Measurements from ENCODE around the gene GLT8D2. TPM values are rescaled to one million over a fixed set of nuclear protein-coding genes. Genes with fewer than 3 reads are reported as not detected.

The GLT8D2 gene
- total and polyA plus RNA-seq, 2 experiments from 2014 or later, result 24.8 to 29.2 TPM

- DNase-seq (ENCODE audit: low spot score), result peak; percentile 99
- Histone ChIP-seq H3K9me3 (ENCODE audit: low read depth) (no peaks in the 10 kb centered on the region), H3K4me1 (ENCODE audit: insufficient read depth) (peaks cover 28% of the 10 kb centered on the region), H3K79me2 (peaks cover 70% of the 10 kb centered on the region), H3K27ac (peak within 1 kb of the TSS; percentile 97), H3K36me3 (replicated peaks; ENCODE audit: insufficient read depth, low read depth) (no peaks in the 10 kb centered on the region), H3K4me3 (peak within 1 kb of the TSS; percentile 60), H3K4me2 (peak within 1 kb of the TSS; percentile 85), H2AFZ (peak within 1 kb of the TSS; percentile 72), H3K27me3 (no peaks in the 10 kb centered on the region), H3K9me2 (replicated peaks; ENCODE audit: insufficient read depth) (no peaks in the 10 kb centered on the region), H4K20me1 (ENCODE audit: insufficient read depth, poor library complexity, severe bottlenecking) (peaks cover 19% of the 10 kb centered on the region)
- TF ChIP-seq CTCF (IDR thresholded peaks at IDR 0.05; ENCODE audit: poor library complexity) (peak; percentile 28), EZH2phosphoT487 (IDR thresholded peaks at IDR 0.05; ENCODE audit: low read depth, severe bottlenecking, unreplicated experiment) (no peak), EZH2 (IDR thresholded peaks at IDR 0.05; ENCODE audit: borderline replicate concordance) (no peak)
- WGBS (ENCODE audit: low lambda C conversion rate, missing lambda C conversion rate), result 1% methylated on average over 60 of the region's 64 CpGs
These were observed 84.1 kb downstream of the GLT8D2 start, which contains the start of gene TDG for GRCh38 chr12:103965590-103966504. Gene TDG, plus strand, starts transcription at chr12:103965872. Its CDS starts 166 bp downstream, at chr12:103966038.

GRCh38 chr12:103965255-103965589 is 84.8 kb downstream of the GLT8D2 start:
- Histone ChIP-seq H3K9me2 (replicated peaks; ENCODE audit: insufficient read depth) (no peaks in the 10 kb centered on the region), H4K20me1 (ENCODE audit: insufficient read depth, poor library complexity, severe bottlenecking) (peaks cover 13% of the 10 kb centered on the region), H3K4me3 (peak overlapping the region; percentile 50), H3K4me2 (peak overlapping the region; percentile 84), H3K9me3 (ENCODE audit: low read depth) (no peaks in the 10 kb centered on the region), H3K36me3 (replicated peaks; ENCODE audit: insufficient read depth, low read depth) (no peaks in the 10 kb centered on the region), H3K79me2 (peaks cover 64% of the 10 kb centered on the region), H2AFZ (peak overlapping the region; percentile 43), H3K4me1 (ENCODE audit: insufficient read depth) (peaks cover 28% of the 10 kb centered on the region), H3K27ac (peak overlapping the region; percentile 89), H3K27me3 (no peaks in the 10 kb centered on the region)
- TF ChIP-seq CTCF (IDR thresholded peaks at IDR 0.05; ENCODE audit: poor library complexity) (no peak), EZH2 (IDR thresholded peaks at IDR 0.05; ENCODE audit: borderline replicate concordance) (no peak), EZH2phosphoT487 (IDR thresholded peaks at IDR 0.05; ENCODE audit: low read depth, severe bottlenecking, unreplicated experiment) (no peak)
- 3% methylated on average over 11 of the region's 11 CpGs for WGBS (ENCODE audit: low lambda C conversion rate, missing lambda C conversion rate)
- DNase-seq (ENCODE audit: low spot score), result no peak

GRCh38 chr12:103964805-103965204 is 85.2 kb downstream of the GLT8D2 start:
- Histone ChIP-seq H3K27me3 (no peaks in the 10 kb centered on the region), H3K79me2 (peaks cover 60% of the 10 kb centered on the region), H2AFZ (peak overlapping the region; percentile 43), H4K20me1 (ENCODE audit: insufficient read depth, poor library complexity, severe bottlenecking) (peaks cover 9% of the 10 kb centered on the region), H3K9me3 (ENCODE audit: low read depth) (no peaks in the 10 kb centered on the region), H3K4me3 (peak overlapping the region; percentile 50), H3K9me2 (replicated peaks; ENCODE audit: insufficient read depth) (no peaks in the 10 kb centered on the region), H3K4me1 (ENCODE audit: insufficient read depth) (peaks cover 28% of the 10 kb centered on the region), H3K4me2 (peak overlapping the region; percentile 84), H3K27ac (peak overlapping the region; percentile 89), H3K36me3 (replicated peaks; ENCODE audit: insufficient read depth, low read depth) (no peaks in the 10 kb centered on the region)
- 37% methylated on average over 3 of the region's 3 CpGs for WGBS (ENCODE audit: low lambda C conversion rate, missing lambda C conversion rate)
- no peak for TF ChIP-seq CTCF (IDR thresholded peaks at IDR 0.05; ENCODE audit: poor library complexity)
- TF ChIP-seq EZH2phosphoT487 (IDR thresholded peaks at IDR 0.05; ENCODE audit: low read depth, severe bottlenecking, unreplicated experiment), result no peak
- TF ChIP-seq EZH2 (IDR thresholded peaks at IDR 0.05; ENCODE audit: borderline replicate concordance), result no peak
- peak; percentile 19 for DNase-seq (ENCODE audit: low spot score)
